HG03196 (cell line): ENCODE measurements around the gene KLHL6.
A peak's percentile ranks its signal among the peaks of the same experiment; 100 is the strongest.

ENCODE experiments used
- ATAC-seq: cut with Tn5 transposase; IDR thresholded peaks from one replicate; pipeline ENCODE4 v1.9.1; 2021; ENCODE audit not compliant: unreplicated experiment

Gene KLHL6, protein sequence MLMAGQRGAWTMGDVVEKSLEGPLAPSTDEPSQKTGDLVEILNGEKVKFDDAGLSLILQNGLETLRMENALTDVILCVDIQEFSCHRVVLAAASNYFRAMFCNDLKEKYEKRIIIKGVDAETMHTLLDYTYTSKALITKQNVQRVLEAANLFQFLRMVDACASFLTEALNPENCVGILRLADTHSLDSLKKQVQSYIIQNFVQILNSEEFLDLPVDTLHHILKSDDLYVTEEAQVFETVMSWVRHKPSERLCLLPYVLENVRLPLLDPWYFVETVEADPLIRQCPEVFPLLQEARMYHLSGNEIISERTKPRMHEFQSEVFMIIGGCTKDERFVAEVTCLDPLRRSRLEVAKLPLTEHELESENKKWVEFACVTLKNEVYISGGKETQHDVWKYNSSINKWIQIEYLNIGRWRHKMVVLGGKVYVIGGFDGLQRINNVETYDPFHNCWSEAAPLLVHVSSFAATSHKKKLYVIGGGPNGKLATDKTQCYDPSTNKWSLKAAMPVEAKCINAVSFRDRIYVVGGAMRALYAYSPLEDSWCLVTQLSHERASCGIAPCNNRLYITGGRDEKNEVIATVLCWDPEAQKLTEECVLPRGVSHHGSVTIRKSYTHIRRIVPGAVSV

GRCh38 chr3:183555541-183556081 is at the start of gene KLHL6:
TSS of gene KLHL6 (minus strand) at chr3:183555706. CDS start at chr3:183555653, 53 bp downstream.
- peak; percentile 89 for ATAC-seq

DNA sequence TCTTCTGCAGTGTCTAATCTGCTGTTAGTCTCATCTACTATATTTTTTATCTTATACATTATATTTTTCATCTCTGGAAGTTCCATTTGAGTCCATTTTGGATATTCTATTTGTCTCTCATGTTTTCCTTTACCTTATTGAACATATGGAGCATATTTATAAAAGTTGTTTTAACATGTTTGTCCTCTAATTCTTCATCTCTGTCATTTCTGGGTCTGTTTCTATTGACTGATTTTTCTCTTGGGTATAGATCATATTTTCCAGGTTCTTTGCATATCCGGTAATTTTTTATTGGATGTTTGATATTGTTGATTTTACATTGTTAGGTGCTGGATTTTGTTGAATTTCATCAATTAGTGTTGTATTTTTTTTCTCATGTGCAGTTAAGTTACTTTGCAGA is 42.5 kb upstream of the KLHL6 start:
- no peak for ATAC-seq

- no peak for ATAC-seq
These were observed 39.1 kb upstream of the KLHL6 start for GRCh38 chr3:183594636-183595035.

- ATAC-seq, result no peak
These were observed 37.3 kb upstream of the KLHL6 start for GRCh38 chr3:183592821-183593220.

DNA sequence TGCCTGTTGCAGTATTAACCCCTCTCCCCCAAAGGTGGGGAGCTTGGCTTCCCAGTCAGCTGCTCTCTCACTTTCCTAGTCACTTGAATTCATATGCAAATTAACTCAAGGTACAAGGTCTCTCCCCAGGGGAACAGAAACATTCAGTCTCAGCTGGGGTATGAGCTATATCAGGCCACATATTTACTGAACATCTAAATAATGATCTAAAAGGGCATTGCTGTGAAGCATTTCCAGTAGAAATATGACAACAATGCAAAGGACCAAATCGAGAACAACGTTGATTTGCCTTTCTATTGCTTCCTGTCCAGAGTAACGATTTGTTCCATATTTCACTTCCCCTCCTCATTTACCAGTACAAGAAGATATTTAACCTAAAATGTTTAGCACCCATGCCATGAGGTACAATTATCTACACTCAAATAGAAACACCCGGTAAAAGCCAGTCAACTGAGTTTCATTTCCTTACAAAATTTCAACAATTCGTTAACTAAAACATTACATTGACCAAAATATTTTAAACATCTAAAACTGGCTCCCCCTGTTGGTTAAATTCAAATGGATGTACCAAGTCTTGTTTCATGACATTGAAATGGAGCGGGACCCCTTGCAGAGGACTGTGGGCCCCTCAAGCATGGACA is 36.5 kb upstream of the KLHL6 start:
- ATAC-seq, result peak; percentile 95

GRCh38 chr3:183590442-183590841 is 34.9 kb upstream of the KLHL6 start:
- ATAC-seq, result no peak

GRCh38 chr3:183587336-183587735 is 31.8 kb upstream of the KLHL6 start:
- no peak for ATAC-seq

GRCh38 chr3:183586477-183586876 is 31.0 kb upstream of the KLHL6 start:
- no peak for ATAC-seq

DNA sequence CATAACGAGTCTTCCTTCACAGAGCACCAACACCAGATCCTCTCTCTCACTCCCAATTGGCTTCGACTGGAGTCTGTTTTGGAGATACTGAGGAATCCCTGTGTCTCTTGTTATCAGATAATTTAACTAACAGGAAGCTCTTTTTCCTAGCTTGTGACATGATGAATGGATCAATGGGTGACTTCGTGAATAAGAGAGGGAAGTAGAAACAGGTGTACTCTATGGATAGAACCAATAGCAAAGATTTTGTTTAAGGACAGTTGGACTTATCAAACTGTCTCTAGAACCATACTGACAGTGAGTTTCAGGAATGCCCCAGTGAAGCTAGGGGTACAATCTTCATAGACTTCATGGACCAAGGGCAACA is 29.4 kb upstream of the KLHL6 start:
- ATAC-seq, result no peak

DNA sequence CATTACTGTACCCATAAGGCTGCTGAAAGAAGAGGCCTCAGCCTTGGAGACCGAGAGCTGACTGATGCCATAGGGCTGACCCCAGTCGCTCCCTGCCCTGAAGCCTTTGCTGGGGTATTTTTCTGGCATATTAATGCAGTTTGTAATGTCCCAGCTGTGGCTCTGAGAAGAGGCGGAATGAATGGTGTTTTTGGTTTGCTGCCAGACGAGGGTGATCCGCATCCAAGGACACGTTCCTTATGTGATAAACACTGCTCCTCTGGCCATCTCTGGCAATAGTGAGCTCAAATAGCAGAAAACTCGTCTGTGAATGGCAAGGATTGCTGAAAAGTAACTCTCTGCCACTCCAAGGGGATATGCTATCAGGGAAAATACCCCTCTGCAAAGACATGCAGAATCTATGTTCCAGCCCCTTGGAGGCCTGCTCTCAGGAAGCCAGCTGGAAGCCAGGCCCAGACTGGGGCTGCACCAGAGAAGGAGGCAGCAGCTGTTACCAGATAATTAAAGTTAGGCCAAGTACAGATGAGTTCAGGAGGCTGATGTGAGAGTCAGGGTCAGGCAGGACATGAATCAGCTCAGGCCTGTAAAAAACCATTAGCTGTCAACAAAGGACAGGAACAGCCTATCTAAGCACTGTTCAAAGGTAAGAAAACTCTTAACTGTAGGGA is 28.9 kb upstream of the KLHL6 start:
- no peak for ATAC-seq

DNA sequence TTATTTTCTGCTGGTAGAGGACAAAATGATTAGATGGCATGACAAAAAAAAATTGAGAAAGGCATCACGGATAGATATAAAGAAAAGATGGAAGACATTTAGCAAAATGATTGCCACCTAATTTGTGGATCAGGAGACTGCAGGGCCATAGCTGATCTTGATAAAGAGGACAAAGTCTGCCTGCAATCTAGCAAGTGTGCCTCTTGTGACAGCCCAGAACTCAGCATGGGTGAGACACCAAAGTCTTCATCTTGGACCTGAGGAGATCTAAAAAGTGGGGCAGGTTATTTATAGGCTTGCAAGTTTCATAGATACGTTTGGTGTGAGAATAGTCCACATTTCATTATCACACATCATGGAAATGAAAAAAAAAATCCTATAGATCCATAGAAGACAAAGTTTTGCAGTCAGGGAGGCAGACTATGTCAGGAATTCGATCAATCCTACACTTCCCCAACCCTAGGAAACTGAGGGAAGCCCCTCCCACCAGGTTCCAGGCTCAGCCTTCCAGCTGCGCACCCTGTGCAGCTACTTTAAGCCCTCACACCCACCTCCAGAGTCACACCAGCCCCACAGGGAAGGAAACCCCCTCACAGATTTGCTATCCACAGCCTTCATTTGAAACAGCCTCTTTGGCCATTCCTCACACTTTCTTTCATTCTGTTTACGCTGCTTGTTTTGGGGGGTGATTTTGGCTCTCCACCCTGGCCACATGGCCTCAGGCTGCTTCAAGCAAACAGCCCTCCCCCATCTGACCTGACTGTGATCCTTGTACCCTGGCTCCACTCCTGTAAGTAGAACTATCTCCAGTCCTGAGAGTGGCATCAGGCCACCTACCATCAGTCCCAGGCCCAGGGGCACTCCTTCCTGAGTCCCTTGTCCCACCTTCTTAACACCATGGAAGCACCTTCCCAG is 28.1 kb upstream of the KLHL6 start:
- ATAC-seq, result no peak

DNA sequence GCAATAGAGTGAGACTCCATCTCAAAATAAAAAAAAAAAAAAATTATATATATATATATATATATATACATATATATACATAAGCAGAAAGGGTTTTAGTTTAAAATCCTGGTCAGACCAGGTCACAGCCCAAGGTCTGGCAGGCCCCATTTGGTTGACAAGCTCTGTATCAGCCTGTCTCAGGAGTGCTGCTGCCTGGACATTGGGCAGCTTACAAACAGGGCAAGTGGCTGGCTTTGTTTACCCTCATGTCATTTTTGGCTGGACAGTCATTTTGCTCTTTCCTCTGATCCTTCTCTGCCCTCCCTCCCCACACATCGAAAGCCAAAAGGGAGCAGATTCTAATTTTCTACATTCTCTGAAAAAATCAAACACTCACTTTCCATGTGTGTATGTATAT is 26.7 kb upstream of the KLHL6 start:
- no peak for ATAC-seq

GRCh38 chr3:183581496-183582155 is 26.1 kb upstream of the KLHL6 start:
- ATAC-seq, result no peak

DNA sequence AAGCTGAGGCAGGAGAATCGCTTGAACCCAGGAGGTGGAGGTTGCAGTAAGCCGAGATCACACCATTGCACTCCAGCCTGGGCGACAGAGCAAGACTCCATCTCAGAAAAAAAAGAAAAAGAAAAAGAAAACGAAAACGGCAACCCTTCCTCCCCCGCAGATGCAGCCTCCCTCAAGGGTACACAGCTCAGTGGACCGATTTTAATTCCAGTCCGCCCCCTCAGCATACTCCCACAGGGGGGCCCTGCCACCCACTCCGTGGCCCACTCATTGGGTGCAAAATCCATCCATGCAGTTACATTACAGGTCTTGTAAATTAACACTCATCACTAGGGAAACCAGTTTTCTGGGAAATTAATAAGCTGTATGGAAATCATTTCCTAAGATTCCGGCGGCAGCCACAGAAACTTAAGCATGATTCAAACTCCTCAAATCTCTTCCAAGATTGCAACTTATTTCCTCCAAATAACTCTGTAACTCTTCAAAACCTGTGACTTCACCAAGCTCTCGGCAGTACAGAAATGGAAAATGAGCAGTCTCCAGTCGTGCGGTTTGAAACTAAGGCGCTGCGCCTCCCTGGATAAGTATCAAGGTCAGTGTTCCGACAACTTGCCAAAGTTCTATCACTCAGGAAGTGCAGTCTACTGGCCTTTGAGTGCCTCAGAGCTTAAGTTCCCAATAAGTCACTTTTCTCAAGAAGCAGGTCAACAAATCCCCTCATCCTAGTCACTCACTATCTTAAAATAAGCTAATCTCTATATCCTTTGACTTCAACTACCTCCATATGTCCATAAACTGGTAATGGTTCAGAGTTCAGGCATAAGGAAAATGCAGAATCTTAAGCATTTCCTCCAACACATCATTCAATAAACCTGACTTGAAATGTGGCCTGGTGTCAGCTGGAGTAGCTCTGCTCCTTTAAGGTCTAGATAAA is 24.7 kb upstream of the KLHL6 start:
- ATAC-seq, result no peak

DNA sequence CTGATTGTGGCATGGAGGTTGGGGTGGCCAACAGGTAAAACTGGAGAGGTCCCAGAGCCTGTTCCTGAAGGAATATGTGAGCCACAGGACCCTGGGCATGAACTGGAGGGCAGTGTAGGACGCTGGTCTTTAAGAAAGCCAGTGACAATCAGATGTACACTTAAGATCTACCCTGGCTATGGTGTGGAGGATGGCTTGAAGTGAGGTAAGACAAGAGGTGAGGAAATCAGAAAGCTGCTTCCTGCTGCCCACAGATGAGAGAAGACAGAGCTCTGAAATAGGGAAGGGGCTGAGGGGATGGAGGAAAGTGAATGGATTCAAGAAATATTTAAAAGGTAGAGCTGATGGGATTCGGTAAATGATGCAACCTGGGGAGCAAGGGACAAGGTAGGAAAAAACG is 22.7 kb upstream of the KLHL6 start:
- ATAC-seq, result no peak

- no peak for ATAC-seq
These were observed 21.8 kb upstream of the KLHL6 start for GRCh38 chr3:183577346-183577745.

DNA sequence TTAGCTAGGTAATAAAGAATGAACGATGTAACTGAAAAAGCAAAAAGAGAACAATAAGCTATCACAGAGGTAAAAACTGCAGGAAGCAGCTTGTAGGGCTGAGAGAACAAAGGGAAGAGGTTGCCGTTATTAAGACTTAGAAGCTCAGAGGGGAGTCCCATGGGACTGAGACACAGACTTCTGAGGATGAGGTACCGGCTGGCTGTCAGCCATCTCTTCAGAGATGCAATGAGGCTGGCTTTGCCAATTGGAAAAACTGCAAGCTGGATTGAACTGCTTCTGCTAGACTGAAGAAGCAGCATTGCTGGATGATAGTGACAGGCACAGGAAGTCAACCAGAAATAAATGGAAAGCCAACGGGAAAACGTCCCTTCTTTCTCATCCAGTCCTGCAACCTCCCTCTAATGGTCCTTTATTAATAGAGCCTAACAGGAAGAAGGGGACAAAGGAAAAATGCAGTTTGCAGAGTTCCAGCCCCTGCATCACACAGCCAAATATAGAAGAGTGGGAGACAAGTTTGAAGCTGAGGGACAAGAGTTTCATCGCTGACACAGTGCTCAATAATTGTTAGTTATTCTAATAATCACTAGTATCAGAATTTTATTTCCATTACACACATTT is 21.1 kb upstream of the KLHL6 start:
- ATAC-seq, result no peak

DNA sequence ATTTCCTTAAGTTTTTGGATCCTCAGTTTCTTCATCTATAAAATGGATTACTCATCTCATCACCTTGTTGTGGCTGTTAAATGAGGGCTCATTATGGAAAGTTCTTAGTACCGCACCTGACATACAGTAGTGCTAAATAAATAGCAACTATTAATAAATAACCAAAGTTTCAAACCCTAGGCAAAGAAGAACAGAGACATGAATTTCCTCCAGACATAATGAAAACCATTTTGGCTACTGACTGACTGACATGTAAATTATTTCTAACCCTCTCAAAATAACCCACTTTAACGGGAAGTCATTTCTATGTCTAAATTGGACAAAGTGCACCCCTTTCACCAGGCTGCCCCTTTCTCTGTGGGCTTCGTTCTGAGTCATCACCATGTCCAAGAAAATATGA is 17.4 kb upstream of the KLHL6 start:
- ATAC-seq, result no peak
